NOMO-1 treated with dmso at 0.1 percent for 144 hours (cell line): ENCODE results near the gene BICDL1.

Source experiments
- DNase-seq: peaks from one replicate; lab custom pipeline; 2025; ENCODE audit not compliant: unreplicated experiment; lab: John Stamatoyannopoulos, UW

Gene BICDL1

GRCh38 chr12:120077260-120077659, 88.2 kb downstream of the BICDL1 start:
- no peak for DNase-seq

GRCh38 chr12:120078868-120079267, 89.8 kb downstream of the BICDL1 start:
- DNase-seq = no peak

GRCh38 chr12:120079411-120080400, 90.7 kb downstream of the BICDL1 start:
- DNase-seq = no peak

GRCh38 chr12:120081641-120082040, 92.6 kb downstream of the BICDL1 start:
- no peak for DNase-seq

GRCh38 chr12:120085920-120086645, 97.0 kb downstream of the BICDL1 start:
- no peak for DNase-seq

- DNase-seq = peak; percentile 99
These were observed 98.0 kb downstream of the BICDL1 start for GRCh38 chr12:120086801-120087621.

GRCh38 chr12:120089105-120089504, 100.1 kb downstream of the BICDL1 start:
- no peak for DNase-seq

- DNase-seq = no peak
These were observed 100.8 kb downstream of the BICDL1 start for GRCh38 chr12:120089796-120090195.

GRCh38 chr12:120090206-120090605, 101.2 kb downstream of the BICDL1 start:
- no peak for DNase-seq

GRCh38 chr12:120090626-120091295, 101.7 kb downstream of the BICDL1 start:
- no peak for DNase-seq

GRCh38 chr12:120091371-120092090, 102.5 kb downstream of the BICDL1 start:
- no peak for DNase-seq

GRCh38 chr12:120092551-120093335, 103.7 kb downstream of the BICDL1 start:
- no peak for DNase-seq

- DNase-seq = no peak
These were observed 104.2 kb downstream of the BICDL1 start for GRCh38 chr12:120093336-120093591.

- no peak for DNase-seq
These were observed 104.7 kb downstream of the BICDL1 start for GRCh38 chr12:120093592-120094355.

GRCh38 chr12:120094485-120094884, 105.4 kb downstream of the BICDL1 start:
- DNase-seq = no peak

GRCh38 chr12:120095331-120095730, 106.3 kb downstream of the BICDL1 start:
- no peak for DNase-seq

GRCh38 chr12:120095736-120096135, 106.7 kb downstream of the BICDL1 start:
- DNase-seq = no peak

GRCh38 chr12:120096671-120097202, 107.7 kb downstream of the BICDL1 start:
- no peak for DNase-seq
